ENCODE data around the gene NDUFA8.

- TF ChIP-seq ZBTB33 (CRISPR knock-in tag; IDR thresholded peaks at IDR 0.05) (no peak), CTCF (IDR thresholded peaks at IDR 0.05 in 2 of 3, conservative IDR thresholded peaks at IDR 0.05 in 1 of 3; ENCODE audit: insufficient read depth in 2 of 3, low read depth in 1 of 3, low read length in 3 of 3) (no peak), MEIS2 (IDR thresholded peaks at IDR 0.05; ENCODE audit: partially characterized antibody) (no peak), EZH2 (IDR thresholded peaks at IDR 0.05; ENCODE audit: borderline replicate concordance, low read depth, low read length) (no peak), CREB3 (tag; conservative IDR thresholded peaks at IDR 0.05; ENCODE audit: low read depth) (no peak), POLR3A (IDR thresholded peaks at IDR 0.05; ENCODE audit: borderline replicate concordance, extremely low read depth, insufficient read depth, insufficient read length) (no peak), ZNF121 (CRISPR knock-in tag; conservative IDR thresholded peaks at IDR 0.05) (no peak), ZNF707 (CRISPR knock-in tag; conservative IDR thresholded peaks at IDR 0.05) (no peak), MAZ (CRISPR knock-in tag; conservative IDR thresholded peaks at IDR 0.05 in 1 of 2, IDR thresholded peaks at IDR 0.05 in 1 of 2) (no peak), YY1 (IDR thresholded peaks at IDR 0.05; ENCODE audit: borderline replicate concordance in 1 of 3, control insufficient read depth in 1 of 3, extremely low read depth in 1 of 3, insufficient read depth in 3 of 3, insufficient read length in 1 of 3, insufficient replicate concordance in 2 of 3, low read depth in 1 of 3, low read length in 2 of 3) (no peak), ZNF140 (CRISPR knock-in tag; IDR thresholded peaks at IDR 0.05) (no peak)
These were observed 38.2 kb downstream of the NDUFA8 start for GRCh38 chr9:122121391-122121790.

All from K562 (cell line).